ENCODE measurements around the gene TMEM121. TPM values are rescaled to one million over a fixed set of nuclear protein-coding genes. Genes with fewer than 3 reads are reported as not detected.

The TMEM121 gene
- total RNA-seq = 3.9 and 5.3 TPM in 2 replicates
- 2.3 TPM for polyA plus RNA-seq (2012)

DNA sequence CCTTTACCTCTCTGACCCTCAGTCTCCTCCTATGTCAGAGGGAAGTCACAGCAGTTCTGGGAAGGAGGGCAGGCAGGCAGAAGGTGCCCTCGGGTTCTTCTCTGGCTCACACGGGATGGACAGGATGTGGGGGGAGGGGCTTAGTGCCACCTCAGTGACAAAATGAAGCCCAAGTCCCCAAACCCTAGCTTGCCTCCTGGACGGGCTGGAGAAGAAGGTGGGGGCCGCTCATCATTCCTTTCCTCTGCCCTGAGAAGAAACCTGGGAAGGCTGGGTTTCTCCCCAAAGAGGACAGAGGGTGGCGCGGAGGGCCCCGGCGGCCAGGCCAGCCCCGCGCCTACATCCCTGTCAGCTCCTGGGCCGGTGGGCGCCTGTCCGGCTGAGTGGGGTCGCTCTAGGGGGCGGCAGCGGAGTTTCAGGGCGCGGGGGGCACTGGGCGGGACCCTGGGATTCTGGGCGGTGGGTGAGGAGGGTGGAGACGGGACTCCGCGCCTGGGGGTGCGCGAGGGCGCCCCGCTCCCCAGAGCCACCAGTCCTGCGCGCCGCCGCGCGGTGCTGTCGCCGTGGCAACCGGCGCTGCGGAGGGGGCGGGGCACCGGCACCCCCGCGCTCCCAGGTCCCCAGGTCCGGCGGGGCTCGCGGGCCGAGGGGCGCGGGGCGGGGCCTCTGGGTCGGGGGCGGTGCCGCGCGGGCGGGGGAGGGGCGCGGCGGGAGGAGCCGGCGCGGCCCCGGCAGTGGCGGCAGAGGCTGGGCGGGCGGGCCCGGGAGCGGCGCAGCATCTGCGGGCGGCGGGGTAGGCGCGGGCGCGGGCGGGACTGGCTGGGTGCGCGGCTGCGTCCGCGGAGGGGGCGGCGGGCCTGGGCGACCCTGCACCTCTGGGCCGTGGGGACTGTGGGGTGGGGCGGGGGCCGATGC lies at the start of gene TMEM121:
Gene TMEM121 (plus strand): TSS at position 723 of the 915 bp plus-strand sequence. CDS start 2,252 bp downstream, outside the sequence.
- peak; percentile 11 for DNase-seq (ENCODE audit: low read depth)

DNA sequence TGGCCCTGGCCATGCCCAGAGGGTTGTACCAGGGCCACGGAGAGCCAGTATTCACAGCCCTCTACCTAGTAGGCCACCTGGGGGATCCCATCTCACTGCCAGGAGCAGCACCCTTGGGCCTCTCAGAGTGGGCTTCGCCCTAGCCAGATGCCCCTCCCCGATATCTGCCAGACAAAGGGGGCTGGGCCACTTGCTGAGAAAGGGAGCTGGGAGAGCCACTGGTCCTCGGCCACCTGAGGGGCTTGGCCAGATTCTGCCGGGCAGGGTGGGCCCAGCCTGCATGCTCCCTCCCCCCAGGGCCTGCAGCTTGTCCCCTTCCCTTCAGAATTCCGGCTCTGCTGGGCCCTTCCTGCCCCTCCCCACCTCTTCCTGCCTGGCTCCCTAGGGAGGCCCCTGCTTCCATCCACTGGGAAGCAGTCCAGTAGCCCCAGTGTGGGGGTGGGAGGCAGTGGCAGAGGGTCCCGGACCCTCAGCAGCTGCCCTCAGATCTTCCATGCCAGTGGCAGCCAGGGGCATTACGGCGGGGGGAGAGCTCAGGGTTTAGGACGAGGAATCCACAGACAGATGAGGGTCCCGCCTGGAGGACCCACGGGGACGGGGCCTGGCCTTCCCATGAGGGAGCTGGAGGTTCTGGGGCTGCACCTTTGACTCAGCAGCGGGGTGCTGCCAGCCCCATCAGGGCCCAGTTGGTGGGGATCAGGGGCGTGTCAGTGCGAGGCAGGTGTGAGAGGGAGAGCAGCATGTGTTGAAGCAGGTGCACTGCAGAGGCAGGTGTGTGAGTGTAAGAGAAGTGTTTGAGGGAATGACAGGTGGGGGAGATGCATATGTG lies 49.3 kb upstream of the TMEM121 start:
- DNase-seq (ENCODE audit: low read depth) = no peak

DNA sequence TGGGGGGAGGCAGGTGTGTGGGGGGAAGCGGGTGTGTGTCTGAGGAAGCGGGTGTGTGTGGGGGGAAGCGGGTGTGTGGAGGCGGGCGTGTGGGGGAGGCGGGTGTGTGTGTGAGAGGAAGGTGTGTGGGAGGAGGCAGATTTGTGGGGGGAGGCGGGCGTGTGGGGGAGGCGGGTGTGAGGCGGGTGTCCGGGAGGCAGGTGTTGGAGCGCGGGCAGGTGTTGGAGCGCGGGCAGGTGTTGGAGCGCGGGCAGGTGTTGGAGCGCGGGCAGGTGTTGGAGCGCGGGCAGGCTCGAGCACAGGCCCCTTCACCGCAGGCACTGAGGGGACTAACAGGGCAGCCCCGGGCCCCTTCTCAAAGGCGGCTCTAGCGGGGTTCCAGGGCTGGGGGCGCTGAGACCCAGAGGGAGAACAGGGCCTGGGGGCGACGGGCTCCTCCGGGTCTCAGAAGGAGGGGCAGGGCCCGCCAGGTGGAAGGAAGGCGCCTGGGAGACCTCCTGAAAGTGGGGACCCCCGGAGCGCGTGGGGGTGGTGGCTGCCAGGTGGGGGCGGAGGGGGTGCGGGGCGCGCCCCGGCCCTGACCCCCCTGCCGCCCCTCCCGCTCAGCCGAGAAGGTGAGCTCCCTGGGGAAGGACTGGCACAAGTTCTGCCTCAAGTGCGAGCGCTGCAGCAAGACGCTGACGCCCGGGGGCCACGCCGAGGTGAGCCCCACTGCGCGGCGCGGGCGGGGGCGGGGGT lies 48.6 kb upstream of the TMEM121 start:
- no peak for DNase-seq (ENCODE audit: low read depth)

DNA sequence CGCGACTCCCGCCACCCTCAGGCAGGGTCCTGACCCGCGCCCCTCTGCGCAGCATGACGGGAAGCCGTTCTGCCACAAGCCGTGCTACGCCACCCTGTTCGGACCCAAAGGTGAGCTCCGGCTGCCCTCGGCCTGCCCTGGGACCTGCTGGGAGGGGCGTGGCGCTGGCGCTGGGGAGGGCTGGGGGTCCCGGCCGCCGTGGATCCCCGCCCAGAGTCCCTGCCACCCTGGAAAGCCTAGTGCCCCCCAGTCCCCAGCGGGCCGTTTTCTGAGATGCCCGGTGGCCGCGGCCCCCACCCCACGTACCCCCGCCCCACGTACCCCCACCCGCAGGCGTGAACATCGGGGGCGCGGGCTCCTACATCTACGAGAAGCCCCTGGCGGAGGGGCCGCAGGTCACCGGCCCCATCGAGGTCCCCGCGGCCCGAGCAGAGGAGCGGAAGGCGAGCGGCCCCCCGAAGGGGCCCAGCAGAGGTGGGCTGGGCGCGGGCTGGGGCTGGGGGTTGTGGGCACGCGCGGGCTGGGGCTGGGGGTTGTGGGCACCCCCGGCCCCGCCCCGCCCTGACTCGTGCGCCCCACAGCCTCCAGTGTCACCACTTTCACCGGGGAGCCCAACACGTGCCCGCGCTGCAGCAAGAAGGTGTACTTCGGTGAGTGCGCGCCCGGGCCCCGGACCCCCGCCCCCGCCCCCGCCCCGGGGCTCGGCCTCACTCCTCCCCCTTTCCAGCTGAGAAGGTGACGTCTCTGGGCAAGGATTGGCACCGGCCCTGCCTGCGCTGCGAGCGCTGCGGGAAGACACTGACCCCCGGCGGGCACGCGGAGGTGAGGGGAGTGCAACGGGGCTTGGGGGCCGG lies 47.8 kb upstream of the TMEM121 start:
- no peak for DNase-seq (ENCODE audit: low read depth)

DNA sequence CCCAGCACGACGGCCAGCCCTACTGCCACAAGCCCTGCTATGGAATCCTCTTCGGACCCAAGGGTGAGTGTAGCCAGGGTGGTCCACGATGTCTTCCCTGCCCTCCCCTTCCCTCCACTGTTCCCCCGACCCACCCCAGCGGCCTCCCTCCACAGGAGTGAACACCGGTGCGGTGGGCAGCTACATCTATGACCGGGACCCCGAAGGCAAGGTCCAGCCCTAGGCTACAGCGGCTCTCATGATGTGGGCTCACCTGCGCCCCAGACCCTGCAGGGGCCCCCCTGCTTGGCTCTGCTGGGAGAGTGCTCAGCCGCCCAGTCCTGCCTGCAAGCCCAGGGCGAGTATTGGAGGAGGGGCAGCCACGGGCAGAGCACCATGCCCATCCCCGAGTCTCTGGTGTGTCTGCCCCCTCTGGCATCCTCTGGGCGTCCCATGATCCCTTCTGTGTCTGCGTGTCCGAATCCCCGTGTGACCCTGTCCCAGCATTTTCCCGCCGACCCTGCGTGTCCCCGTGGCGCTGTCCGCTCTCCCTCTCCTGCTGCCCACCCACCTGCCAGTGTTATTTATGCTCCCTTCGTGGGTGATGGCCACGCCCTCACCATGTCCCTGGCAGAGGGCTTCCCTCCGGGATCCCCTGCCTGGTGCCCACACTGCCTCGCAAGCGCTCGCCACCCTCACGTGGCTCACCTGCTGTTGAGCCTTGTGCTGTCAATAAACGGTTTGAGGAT lies 46.8 kb upstream of the TMEM121 start:
- peak; percentile 68 for DNase-seq (ENCODE audit: low read depth)

DNA sequence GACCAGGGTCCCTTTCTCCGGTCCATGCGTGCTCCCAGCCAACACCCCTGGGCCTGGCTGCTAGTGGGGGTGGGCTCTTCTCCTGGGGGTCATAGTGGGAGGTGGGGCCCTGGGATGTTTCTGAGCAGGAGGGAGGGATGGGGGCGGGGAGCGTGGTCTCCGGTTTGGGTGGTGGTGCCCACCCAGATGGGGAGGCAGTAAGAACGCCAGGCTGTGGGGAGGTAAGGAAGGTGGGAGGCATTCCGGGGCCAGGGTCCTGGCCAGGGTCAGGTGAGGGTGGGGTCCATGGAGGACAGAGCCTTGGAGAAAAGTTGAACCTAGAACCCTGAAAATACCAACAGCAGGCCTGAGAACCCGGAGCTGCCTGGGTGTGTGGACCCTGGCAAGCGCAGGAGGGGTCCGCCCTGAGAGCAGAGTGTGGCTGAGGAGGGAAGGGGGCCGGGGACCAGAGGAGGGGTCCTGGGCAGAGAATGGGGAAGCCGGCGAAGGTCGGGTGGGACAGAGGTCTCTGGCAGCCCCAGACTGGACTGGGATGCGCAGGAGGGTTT lies 46.1 kb upstream of the TMEM121 start:
- no peak for DNase-seq (ENCODE audit: low read depth)

DNA sequence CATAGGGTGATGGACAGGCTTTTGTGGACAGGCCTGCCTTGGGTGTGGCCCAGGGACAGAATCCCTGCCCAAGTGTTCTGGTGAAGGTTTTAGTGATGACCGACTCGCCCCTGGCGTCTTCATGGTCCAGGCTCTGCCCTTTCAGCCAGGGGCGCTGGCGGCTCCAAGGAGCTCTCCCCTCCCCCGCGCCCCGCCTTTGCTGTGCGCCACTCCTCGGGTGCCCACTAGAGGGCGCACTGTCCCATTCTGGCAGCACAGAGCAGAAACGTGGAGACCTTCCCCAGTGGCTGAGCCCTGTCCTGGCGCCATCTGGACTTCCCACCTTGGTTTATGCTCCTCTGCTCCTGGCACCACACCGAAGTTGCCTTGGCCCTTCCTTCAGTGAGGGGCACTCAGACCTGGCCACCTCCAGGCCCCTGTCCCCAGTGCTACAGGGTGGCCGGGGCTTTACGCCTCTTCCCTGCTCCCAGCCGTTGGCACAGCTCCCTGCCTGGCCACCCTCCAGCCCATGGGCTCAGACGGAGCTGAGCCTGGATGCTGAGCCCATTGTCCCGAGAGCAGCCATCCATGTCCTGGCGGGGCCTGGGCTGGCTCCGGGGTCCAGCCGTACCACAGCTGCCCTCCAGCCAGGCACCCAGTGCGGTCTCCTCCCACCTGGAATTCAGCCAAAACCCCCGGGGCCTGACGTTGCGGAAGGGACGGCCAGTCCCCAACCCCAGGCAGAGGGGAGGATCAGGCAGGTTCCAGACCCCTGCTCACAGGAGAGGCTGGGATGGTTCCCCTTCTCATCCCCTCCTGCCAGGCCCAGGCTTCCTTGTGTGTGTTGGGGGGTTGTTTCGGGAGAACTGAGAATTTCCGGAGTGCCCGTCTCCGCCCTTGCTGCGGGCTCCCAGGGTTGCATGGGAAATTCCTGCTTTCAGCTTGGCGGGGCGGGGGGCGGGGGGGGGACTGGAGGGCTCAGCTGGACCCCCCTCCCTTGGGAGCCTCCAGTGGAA lies 45.3 kb upstream of the TMEM121 start:
- peak; percentile 92 for DNase-seq (ENCODE audit: low read depth)

DNA sequence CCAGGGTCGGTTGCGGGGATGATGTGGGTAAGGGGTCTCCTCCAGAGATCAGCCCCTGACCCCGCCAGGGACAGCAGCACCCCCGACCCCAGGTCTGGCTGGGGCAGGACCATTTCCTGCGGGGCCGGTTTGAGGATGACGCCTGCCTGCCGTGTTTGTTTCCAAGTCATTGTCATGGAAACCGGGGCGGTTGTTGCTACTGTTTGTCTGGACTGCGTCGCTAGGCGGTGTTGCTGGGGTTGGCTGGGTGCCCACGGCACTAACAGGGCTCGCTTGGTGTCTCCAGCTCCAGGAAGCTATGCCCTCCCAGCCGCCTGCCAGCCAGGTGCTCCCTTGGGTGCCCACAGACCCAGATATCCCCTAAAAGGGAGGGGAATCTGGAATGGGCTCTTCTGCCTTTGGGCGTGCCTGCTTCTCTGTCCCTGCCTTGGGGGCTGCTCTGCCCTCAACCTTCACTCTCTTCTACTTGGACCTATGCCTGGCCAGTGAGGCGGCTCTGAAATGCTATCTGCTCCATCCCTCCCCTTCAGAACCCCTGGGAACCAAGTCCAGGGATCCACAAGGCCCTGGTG lies 44.4 kb upstream of the TMEM121 start:
- peak; percentile 94 for DNase-seq (ENCODE audit: low read depth)

DNA sequence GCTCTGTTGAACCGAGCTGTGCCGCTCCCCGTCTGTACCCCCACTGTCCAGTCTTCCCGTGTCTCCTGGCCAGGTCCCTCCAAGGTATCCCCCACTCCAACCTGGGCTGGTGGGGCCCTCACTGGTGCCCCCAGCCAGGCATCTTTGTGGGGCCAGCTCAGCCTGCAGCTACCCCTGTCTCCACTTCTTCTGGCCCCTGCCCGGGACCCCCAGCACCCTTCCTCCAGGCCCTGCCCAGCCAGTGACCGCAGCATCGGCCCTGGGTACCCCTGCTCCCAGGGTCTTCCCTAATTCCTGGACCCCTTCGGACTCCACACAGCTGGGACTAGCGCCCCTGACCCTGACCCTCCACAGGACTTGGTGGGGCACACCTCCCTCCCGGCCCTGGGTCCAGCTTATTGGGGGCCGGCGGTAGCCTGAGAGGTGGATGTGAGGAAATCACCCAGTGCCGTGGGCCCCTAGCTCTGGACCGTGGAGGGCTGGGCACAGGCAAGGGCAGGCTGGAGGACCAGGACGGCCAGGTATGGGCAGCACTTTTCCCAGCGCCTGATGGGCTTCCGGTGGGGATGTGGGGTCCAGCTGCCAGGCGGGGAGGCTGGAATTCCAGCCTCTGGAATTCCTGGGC lies 43.8 kb upstream of the TMEM121 start:
- DNase-seq (ENCODE audit: low read depth) = no peak

DNA sequence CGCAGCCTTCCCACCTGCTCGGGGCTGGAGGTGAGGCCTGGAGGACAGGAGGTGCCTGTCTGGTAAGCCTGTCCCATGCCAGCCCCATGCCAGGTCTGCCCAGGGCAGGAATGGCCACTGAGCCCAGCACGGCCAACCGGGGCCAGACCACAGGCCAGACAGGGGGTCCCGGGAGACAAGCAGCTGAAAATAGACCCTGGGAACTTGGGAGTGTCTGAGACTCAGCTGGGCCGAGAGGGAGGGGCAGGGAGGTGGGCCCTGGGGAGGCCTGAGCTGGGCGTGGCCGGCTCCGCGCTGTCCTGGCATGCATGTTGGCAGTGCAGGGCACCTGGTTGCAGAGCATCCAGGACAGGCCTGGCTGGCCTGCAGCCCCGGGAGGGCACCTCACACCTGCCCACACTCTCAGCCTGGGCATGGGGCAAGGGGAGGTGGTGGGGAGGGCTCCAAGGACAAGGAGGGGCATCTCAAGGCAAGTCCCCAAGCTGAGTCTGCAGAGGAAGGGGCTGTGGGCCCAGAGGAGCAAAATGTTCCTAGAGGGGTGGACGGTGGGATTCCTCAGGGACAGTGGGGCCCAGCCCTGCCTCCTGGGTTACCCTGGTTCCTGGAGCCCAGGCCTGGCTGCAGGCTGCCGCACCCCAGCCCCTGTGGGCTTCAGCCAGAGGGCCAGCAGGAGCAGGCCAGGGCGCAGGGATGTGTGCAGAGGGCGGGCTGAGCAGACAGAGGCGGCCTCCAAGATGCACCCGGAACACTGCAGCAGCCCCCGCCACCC lies 42.9 kb upstream of the TMEM121 start:
- peak; percentile 86 for DNase-seq (ENCODE audit: low read depth)

DNA sequence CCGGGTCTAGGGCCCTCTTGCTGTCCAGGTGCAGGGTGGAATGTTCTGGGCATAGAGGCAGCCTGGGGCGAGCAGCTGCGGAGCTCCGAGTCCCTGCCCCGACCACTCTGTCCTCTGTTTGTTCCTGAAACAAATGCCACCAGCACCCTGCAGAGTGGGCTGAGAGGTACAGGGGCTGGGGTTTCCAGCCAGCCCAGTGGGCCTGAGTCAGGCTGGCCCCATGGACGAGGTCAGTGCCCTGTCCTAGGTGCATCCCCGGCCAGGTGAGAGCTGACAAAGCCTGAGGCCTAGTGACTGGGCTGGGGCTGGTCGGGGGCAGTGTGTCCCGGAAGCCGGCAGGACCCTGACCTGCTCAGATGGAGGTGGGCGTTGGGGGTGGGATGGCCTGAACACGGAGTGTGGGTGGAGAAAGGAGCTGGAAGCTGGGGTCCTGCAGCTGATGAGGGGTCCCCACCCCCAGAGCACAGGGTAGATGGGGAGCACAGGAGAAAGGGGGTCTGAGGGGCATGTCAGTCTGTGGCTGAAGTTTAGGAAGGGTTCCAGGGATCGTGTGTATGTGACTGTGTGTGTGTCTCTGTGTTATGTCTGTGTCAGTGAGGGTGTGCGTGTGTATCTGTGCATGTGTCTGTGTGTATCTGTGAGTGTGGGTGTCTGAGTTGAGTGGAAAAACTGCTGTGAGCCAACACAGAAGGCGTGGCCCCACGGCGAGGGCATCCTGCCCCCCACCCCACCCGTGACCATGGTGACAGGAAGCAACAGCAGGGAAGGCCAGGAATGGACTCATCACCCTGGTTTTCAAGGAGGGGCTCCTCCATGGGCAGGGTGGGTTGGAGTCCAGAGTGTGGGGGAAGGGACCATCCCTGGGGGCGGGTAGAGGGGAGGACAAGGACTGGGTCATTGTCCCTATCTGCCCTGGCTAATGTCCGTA lies 42.0 kb upstream of the TMEM121 start:
- peak; percentile 53 for DNase-seq (ENCODE audit: low read depth)

DNA sequence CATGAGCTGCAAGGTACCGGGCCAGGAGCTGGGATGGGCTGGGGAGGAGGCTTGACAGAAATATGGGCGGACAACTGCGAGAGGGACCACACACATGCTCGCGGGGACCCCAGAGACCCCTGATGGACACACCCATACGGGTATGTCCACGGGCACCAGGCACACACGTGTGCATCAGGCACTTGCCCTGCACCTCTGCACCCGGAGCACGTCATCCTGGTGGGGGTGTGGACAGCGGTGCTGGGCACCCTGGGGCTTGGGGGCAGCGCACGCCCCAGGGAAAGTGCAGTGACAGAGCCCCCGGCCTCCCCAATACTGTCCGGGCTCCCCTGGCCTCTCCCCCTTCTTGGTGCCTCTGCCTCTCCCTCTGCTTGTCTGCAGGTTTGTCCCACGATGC lies 41.4 kb upstream of the TMEM121 start:
- DNase-seq (ENCODE audit: low read depth) = no peak

DNA sequence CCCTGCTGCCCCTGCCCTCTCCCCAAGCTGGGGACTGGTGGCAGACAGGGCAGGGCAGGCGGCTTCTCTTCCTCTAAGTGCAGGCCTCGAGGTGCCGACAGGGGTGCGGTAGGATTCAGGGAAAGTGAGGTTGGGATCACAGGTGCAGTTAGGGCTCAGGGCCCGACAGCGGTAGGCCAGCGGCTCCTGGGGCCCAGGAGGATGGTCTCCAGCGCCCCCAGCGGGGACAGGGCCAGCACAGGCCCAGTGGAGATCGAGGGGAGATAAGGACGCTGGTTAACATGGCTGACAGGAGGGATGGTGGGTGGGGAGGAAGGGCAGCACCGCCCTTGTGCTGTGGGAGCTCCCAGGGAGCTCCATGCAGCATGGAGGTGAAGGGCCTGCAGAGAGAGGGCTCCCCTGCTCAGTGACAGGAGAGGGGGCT lies 40.6 kb upstream of the TMEM121 start:
- DNase-seq (ENCODE audit: low read depth) = no peak

DNA sequence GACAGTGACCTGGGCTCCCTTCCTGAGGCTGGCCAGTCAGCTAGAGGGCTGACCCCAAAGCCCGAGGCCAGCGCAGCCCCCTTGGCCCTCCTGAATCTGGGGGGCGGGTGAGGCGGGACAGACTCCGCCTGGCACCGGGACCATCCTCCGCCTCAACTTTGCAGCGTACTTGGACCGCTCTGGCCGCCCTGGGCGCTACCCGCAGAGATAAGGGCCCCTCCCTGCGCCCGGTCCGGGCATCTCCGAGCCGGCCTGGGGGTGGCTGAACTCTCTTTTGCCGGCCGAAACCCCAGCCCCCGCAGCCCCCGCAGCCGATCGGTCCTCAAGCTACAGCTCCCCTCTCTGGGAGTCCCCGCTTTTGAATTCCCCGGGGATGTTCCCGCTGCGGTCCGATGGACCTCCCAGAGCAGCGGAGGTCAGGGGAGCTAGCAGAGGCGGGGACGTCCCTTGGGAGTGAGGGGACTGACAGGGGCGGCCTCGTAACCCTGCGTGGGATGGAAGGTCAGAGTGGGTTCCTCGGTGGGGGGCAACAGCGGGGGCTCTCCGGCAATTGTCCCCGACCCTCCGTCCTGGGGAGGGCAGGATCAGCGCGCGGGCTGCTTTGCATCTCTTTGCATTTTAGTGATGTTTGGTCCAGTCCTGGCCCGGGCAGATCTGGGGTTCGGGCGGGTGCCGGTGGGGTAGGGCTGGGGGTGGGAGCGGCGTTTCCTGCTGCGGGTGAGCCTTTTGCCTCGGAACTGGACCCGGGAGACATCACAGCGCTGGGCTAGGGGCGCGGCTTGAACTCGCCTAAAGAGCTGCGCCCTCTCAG lies 40.0 kb upstream of the TMEM121 start, which contains the start of gene CRIP1:
Gene CRIP1 (plus strand): TSS at position 724 of the 811 bp plus-strand sequence. CDS start 374 bp downstream, outside the sequence.
- DNase-seq (ENCODE audit: low read depth) = no peak
